Measurements from ENCODE around the gene OTP.
"Not testable (repeated sequence)": the region's sequence is repeated elsewhere in the genome, so short reads cannot be mapped to it uniquely, and the experiment has no call there.

OTP gene

GRCh38 chr5:77599679-77600078 lies 38.8 kb downstream of the OTP start:
- TF ChIP-seq POLR2A (IDR thresholded peaks at IDR 0.05; ENCODE audit: low read depth, low read length), result no peak
- FAIRE-seq (no peak), DNase-seq (ENCODE audit: insufficient read length, low spot score) (no peak)

GRCh38 chr5:77590347-77590746 lies 48.2 kb downstream of the OTP start:
- DNase-seq (ENCODE audit: insufficient read length, low spot score) (no peak), FAIRE-seq (no peak)
- no peak for TF ChIP-seq POLR2A (IDR thresholded peaks at IDR 0.05; ENCODE audit: low read depth, low read length)

GRCh38 chr5:77588175-77588574 lies 50.3 kb downstream of the OTP start:
- FAIRE-seq, result no peak
- no peak for TF ChIP-seq POLR2A (IDR thresholded peaks at IDR 0.05; ENCODE audit: low read depth, low read length)
- no peak for DNase-seq (ENCODE audit: insufficient read length, low spot score)

- DNase-seq (ENCODE audit: insufficient read length, low spot score) (no peak), FAIRE-seq (no peak)
- TF ChIP-seq POLR2A (IDR thresholded peaks at IDR 0.05; ENCODE audit: low read depth, low read length), result no peak
Measured at GRCh38 chr5:77586101-77586500, 52.4 kb downstream of the OTP start.

GRCh38 chr5:77582143-77582542 lies 56.4 kb downstream of the OTP start:
- not testable (repeated sequence) for FAIRE-seq; DNase-seq (ENCODE audit: insufficient read length, low spot score)

Data from H54 (cell line).